Breast epithelium (tissue), 3 donors: ENCODE data around the gene LRRFIP1.

ENCODE experiments used
- POLR2A ChIP-seq: fragments of 450-650 bp; IDR thresholded peaks from one replicate; pipeline ENCODE4 v1.6.1; 2016; ENCODE audit warnings: antibody characterized with exemption, mild to moderate bottlenecking, moderate library complexity
- POLR2AphosphoS5 ChIP-seq, 3 donors: sonication (generic); formaldehyde crosslinking; IDR thresholded peaks; one replicate each; pipeline ENCODE4 v1.6.1; 2017; ENCODE audit warnings: antibody characterized with exemption in 3 of 3
- TF ChIP-seq, protein P1 (sequence below), 3 donors: fragments of 450-650 bp; IDR thresholded peaks; one replicate each; pipeline ENCODE4 v1.5.1; 2016 to 2017; ENCODE audit warnings: antibody characterized with exemption in 3 of 3, mild to moderate bottlenecking in 3 of 3, moderate library complexity in 3 of 3

GRCh38 chr2:237604391-237604790 lies 23.0 kb upstream of the LRRFIP1 start:
- TF ChIP-seq POLR2A: no peak
- TF ChIP-seq, protein P1, sequence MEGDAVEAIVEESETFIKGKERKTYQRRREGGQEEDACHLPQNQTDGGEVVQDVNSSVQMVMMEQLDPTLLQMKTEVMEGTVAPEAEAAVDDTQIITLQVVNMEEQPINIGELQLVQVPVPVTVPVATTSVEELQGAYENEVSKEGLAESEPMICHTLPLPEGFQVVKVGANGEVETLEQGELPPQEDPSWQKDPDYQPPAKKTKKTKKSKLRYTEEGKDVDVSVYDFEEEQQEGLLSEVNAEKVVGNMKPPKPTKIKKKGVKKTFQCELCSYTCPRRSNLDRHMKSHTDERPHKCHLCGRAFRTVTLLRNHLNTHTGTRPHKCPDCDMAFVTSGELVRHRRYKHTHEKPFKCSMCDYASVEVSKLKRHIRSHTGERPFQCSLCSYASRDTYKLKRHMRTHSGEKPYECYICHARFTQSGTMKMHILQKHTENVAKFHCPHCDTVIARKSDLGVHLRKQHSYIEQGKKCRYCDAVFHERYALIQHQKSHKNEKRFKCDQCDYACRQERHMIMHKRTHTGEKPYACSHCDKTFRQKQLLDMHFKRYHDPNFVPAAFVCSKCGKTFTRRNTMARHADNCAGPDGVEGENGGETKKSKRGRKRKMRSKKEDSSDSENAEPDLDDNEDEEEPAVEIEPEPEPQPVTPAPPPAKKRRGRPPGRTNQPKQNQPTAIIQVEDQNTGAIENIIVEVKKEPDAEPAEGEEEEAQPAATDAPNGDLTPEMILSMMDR (IDR thresholded peaks at IDR 0.05): no peak
- TF ChIP-seq POLR2AphosphoS5 (IDR thresholded peaks at IDR 0.05): no peak
